BLaER1 (cell line): ENCODE results near the gene TMEM140.

Experiments
- H3K27ac ChIP-seq: shearing (Covaris generic); formaldehyde crosslinking; 2 replicates; pipeline ENCODE4 v1.8.1; 2022
- H3K27me3 ChIP-seq: shearing (Covaris generic); formaldehyde crosslinking; 2 replicates; pipeline ENCODE4 v1.8.1; 2022
- H3K36me3 ChIP-seq: shearing (Covaris generic); formaldehyde crosslinking; 2 replicates; pipeline ENCODE4 v1.8.1; 2022
- H3K4me1 ChIP-seq: shearing (Covaris generic); formaldehyde crosslinking; 2 replicates; pipeline ENCODE4 v1.8.1; 2022
- H3K4me2 ChIP-seq: shearing (Covaris generic); formaldehyde crosslinking; 2 replicates; pipeline ENCODE4 v1.8.1; 2022
- H3K4me3 ChIP-seq: shearing (Covaris generic); formaldehyde crosslinking; 2 replicates; pipeline ENCODE4 v1.8.1; 2022
- H3K9ac ChIP-seq: shearing (Covaris generic); formaldehyde crosslinking; 2 replicates; pipeline ENCODE4 v1.8.1; 2022
- H3K9me3 ChIP-seq: shearing (Covaris generic); formaldehyde crosslinking; 2 replicates; pipeline ENCODE4 v1.8.1; 2022
- H4K20me1 ChIP-seq: shearing (Covaris generic); formaldehyde crosslinking; 2 replicates; pipeline ENCODE4 v1.8.1; 2022
- Cebpa-rat ChIP-seq: shearing (Covaris generic); IDR thresholded peaks from 2 replicates; pipeline ENCODE4 v1.8.1; 2022

TMEM140 gene

GRCh38 chr7:135213831-135214230 lies 66.0 kb downstream of the TMEM140 start:
- peaks cover 18% of the 10 kb centered on the region for H3K4me1 ChIP-seq
- no peak for TF ChIP-seq Cebpa-rat
- H3K4me3 ChIP-seq = no peak overlapping the region
- H3K9me3 ChIP-seq = no peaks in the 10 kb centered on the region
- H3K27ac ChIP-seq = no peak overlapping the region
- H3K9ac ChIP-seq = no peak overlapping the region
- H4K20me1 ChIP-seq = no peaks in the 10 kb centered on the region
- H3K4me2 ChIP-seq = no peak overlapping the region
- no peaks in the 10 kb centered on the region for H3K36me3 ChIP-seq
- H3K27me3 ChIP-seq = no peaks in the 10 kb centered on the region

GRCh38 chr7:135215180-135215579 lies 67.3 kb downstream of the TMEM140 start:
- Histone ChIP-seq H3K4me3 (no peak overlapping the region), H3K27ac (no peak overlapping the region), H3K4me2 (no peak overlapping the region), H3K9me3 (0 out of 2 replicates have a peak, but pooled peaks cover under 1% of the 10 kb centered on the region), H3K36me3 (no peaks in the 10 kb centered on the region), H3K27me3 (no peaks in the 10 kb centered on the region), H3K4me1 (peaks cover 5% of the 10 kb centered on the region), H4K20me1 (no peaks in the 10 kb centered on the region), H3K9ac (no peak overlapping the region)
- no peak for TF ChIP-seq Cebpa-rat

DNA sequence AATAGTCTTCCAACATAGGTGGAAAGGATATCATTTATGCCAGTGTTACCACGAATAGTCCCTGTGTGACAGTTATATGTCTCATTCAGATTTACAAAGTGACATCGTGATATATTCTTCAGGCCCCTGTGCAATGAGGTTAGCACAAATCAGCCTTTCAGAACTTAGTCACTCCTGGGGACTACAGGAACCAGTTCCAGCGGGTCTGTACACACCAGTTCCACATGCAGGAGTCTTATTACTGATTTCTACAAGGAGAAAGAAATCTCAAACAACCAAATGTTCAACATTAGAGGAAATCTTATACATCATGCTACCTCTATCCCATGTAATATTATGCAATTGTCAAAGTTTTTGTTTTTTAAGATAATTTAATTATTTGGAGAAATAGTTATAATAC lies 67.8 kb downstream of the TMEM140 start:
- H3K4me1 ChIP-seq = no peaks in the 10 kb centered on the region
- no peak overlapping the region for H3K27ac ChIP-seq
- H3K36me3 ChIP-seq = no peaks in the 10 kb centered on the region
- no peaks in the 10 kb centered on the region for H4K20me1 ChIP-seq
- H3K9me3 ChIP-seq = peaks cover 6% of the 10 kb centered on the region
- no peak overlapping the region for H3K9ac ChIP-seq
- H3K4me2 ChIP-seq = no peak overlapping the region
- no peaks in the 10 kb centered on the region for H3K27me3 ChIP-seq
- TF ChIP-seq Cebpa-rat = no peak
- H3K4me3 ChIP-seq = no peak overlapping the region
